ENCODE measurements around the gene ANKS4B.

- TF ChIP-seq CTCF (IDR thresholded peaks at IDR 0.05; ENCODE audit: low read depth, low read length, missing input control) (no peak), REST (IDR thresholded peaks at IDR 0.05) (no peak), ATF3 (IDR thresholded peaks at IDR 0.05) (no peak)
Observed at GRCh38 chr16:21190599-21190998, 42.9 kb upstream of the ANKS4B start.
